ENCODE measurements around the gene CLCN7. TPM values are rescaled to one million over a fixed set of nuclear protein-coding genes. Genes with fewer than 3 reads are reported as not detected.

CLCN7 gene
- total and polyA plus RNA-seq, 2 experiments from 2014 or later: 17.4 to 53.8 TPM

DNA sequence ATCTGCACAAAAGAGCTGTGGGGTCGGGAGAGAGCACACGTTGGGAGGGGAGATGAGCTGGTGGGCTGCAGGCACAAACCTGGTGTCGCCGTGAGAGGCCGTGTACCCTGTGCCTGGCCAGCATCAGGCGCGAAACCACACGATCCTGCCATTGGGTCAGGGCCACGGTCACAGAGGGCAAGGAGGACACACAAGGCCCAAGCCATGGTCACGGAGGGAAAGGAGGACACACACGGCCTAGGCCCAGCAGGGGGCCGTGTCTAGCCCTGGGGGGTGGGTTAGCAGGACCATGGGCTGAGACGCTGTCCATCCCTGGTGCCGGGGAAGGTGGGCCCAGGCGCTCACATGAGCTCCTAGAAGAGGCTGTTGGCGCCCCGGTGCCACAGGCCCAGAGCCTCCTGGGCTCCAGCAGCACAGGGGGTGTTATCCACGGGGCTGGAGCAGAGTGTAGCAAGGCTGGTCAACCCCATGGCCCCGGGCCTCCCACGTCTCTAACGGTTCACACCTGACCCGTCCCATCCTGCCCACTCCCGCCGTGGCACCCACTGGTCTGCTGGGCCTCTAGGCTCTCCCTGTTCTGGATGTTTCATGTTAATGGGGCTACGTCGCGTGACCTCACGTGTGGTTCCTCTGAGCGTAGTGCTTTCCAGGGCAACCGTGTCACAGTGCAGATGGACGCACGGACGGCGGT is 23.0 kb downstream of the CLCN7 start:
- Histone ChIP-seq H3K9me2 (ENCODE audit: insufficient read depth) (no peaks in the 10 kb centered on the region), H4K20me1 (replicated peaks; ENCODE audit: insufficient read depth) (no peaks in the 10 kb centered on the region), H3K36me3 (ENCODE audit: insufficient read depth) (no peaks in the 10 kb centered on the region), H2AFZ (no peak overlapping the region), H3K4me1 (ENCODE audit: insufficient read depth) (no peaks in the 10 kb centered on the region), H3K27ac (ENCODE audit: low read depth) (no peak overlapping the region), H3F3A (replicated peaks; ENCODE audit: low read depth) (no peaks in the 10 kb centered on the region), H3K27me3 (ENCODE audit: insufficient read depth) (no peaks in the 10 kb centered on the region), H3K4me3 (no peak overlapping the region), H3K79me2 (replicated peaks; ENCODE audit: insufficient read depth) (no peaks in the 10 kb centered on the region), H3K4me2 (no peak overlapping the region)
- Mint-ChIP-seq H3K4me1 (no peaks in the 10 kb centered on the region), H3K27ac (no peak overlapping the region), H3K27me3 (ENCODE audit: insufficient read depth, low read depth, poor library complexity) (peaks cover 9% of the 10 kb centered on the region), H3K4me3 (no peak overlapping the region), H3K9me3 (no peaks in the 10 kb centered on the region), H3K36me3 (ENCODE audit: low read depth) (peaks cover 12% of the 10 kb centered on the region)
- TF ChIP-seq, protein P1, sequence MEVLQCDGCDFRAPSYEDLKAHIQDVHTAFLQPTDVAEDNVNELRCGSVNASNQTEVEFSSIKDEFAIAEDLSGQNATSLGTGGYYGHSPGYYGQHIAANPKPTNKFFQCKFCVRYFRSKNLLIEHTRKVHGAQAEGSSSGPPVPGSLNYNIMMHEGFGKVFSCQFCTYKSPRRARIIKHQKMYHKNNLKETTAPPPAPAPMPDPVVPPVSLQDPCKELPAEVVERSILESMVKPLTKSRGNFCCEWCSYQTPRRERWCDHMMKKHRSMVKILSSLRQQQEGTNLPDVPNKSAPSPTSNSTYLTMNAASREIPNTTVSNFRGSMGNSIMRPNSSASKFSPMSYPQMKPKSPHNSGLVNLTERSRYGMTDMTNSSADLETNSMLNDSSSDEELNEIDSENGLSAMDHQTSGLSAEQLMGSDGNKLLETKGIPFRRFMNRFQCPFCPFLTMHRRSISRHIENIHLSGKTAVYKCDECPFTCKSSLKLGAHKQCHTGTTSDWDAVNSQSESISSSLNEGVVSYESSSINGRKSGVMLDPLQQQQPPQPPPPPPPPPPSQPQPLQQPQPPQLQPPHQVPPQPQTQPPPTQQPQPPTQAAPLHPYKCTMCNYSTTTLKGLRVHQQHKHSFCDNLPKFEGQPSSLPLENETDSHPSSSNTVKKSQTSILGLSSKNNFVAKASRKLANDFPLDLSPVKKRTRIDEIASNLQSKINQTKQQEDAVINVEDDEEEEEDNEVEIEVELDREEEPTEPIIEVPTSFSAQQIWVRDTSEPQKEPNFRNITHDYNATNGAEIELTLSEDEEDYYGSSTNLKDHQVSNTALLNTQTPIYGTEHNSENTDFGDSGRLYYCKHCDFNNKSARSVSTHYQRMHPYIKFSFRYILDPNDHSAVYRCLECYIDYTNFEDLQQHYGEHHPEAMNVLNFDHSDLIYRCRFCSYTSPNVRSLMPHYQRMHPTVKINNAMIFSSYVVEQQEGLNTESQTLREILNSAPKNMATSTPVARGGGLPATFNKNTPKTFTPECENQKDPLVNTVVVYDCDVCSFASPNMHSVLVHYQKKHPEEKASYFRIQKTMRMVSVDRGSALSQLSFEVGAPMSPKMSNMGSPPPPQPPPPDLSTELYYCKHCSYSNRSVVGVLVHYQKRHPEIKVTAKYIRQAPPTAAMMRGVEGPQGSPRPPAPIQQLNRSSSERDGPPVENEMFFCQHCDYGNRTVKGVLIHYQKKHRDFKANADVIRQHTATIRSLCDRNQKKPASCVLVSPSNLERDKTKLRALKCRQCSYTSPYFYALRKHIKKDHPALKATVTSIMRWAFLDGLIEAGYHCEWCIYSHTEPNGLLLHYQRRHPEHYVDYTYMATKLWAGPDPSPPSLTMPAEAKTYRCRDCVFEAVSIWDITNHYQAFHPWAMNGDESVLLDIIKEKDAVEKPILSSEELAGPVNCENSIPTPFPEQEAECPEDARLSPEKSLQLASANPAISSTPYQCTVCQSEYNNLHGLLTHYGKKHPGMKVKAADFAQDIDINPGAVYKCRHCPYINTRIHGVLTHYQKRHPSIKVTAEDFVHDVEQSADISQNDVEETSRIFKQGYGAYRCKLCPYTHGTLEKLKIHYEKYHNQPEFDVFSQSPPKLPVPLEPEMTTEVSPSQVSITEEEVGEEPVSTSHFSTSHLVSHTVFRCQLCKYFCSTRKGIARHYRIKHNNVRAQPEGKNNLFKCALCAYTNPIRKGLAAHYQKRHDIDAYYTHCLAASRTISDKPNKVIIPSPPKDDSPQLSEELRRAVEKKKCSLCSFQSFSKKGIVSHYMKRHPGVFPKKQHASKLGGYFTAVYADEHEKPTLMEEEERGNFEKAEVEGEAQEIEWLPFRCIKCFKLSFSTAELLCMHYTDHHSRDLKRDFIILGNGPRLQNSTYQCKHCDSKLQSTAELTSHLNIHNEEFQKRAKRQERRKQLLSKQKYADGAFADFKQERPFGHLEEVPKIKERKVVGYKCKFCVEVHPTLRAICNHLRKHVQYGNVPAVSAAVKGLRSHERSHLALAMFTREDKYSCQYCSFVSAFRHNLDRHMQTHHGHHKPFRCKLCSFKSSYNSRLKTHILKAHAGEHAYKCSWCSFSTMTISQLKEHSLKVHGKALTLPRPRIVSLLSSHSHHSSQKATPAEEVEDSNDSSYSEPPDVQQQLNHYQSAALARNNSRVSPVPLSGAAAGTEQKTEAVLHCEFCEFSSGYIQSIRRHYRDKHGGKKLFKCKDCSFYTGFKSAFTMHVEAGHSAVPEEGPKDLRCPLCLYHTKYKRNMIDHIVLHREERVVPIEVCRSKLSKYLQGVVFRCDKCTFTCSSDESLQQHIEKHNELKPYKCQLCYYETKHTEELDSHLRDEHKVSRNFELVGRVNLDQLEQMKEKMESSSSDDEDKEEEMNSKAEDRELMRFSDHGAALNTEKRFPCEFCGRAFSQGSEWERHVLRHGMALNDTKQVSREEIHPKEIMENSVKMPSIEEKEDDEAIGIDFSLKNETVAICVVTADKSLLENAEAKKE (CRISPR knock-in tag; IDR thresholded peaks at IDR 0.05): no peak
- TF ChIP-seq CREB1 (CRISPR knock-in tag; IDR thresholded peaks at IDR 0.05; ENCODE audit: low read depth): no peak
- no peak for TF ChIP-seq EZH2 (IDR thresholded peaks at IDR 0.05; ENCODE audit: low read depth, unreplicated experiment)
- TF ChIP-seq, protein P2, sequence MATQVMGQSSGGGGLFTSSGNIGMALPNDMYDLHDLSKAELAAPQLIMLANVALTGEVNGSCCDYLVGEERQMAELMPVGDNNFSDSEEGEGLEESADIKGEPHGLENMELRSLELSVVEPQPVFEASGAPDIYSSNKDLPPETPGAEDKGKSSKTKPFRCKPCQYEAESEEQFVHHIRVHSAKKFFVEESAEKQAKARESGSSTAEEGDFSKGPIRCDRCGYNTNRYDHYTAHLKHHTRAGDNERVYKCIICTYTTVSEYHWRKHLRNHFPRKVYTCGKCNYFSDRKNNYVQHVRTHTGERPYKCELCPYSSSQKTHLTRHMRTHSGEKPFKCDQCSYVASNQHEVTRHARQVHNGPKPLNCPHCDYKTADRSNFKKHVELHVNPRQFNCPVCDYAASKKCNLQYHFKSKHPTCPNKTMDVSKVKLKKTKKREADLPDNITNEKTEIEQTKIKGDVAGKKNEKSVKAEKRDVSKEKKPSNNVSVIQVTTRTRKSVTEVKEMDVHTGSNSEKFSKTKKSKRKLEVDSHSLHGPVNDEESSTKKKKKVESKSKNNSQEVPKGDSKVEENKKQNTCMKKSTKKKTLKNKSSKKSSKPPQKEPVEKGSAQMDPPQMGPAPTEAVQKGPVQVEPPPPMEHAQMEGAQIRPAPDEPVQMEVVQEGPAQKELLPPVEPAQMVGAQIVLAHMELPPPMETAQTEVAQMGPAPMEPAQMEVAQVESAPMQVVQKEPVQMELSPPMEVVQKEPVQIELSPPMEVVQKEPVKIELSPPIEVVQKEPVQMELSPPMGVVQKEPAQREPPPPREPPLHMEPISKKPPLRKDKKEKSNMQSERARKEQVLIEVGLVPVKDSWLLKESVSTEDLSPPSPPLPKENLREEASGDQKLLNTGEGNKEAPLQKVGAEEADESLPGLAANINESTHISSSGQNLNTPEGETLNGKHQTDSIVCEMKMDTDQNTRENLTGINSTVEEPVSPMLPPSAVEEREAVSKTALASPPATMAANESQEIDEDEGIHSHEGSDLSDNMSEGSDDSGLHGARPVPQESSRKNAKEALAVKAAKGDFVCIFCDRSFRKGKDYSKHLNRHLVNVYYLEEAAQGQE (IDR thresholded peaks at IDR 0.05; ENCODE audit: unreplicated experiment): no peak
- no peak for ATAC-seq
- DNase-seq (ENCODE audit: low spot score): no peak

Measured in GM23338 (cell line).